Common myeloid progenitor, CD34-positive (primary cell): ENCODE measurements around the gene SLMAP.

Experiments
- CTCF ChIA-PET: fragments of 350-600 bp; sonication (Branson Sonifier 250); formaldehyde crosslinking; loops from one replicate; lab custom pipeline; 2021; ENCODE audit warnings: antibody characterized with exemption; lab: Charles Lee
- POLR2A ChIA-PET: fragments of 350-600 bp; sonication (Branson Sonifier 250); formaldehyde crosslinking; loops from one replicate; lab custom pipeline; 2021; ENCODE audit warnings: antibody characterized with exemption; lab: Charles Lee
- DNase-seq, 3 donors: peaks; one replicate each; pipeline versions ENCODE4 v3.0.0 to v3.0.0-alpha.2; 2013
- H3K27ac ChIP-seq, 2 experiments: 1 replicate in 1 of 2; 2 replicates in 1 of 2; pipeline ENCODE4 v1.7.0; 2013; ENCODE audit warnings: inconsistent platforms in 2 of 2, low read length in 2 of 2, mild to moderate bottlenecking in 2 of 2, low read depth in 1 of 2, moderate library complexity in 1 of 2; ENCODE audit not compliant: severe bottlenecking in 2 of 2, insufficient read depth in 1 of 2, poor library complexity in 1 of 2
- H3K27me3 ChIP-seq, 5 experiments: replicated peaks in 2 of 5; 1 replicate in 3 of 5; 2 replicates in 2 of 5; pipeline versions ENCODE4 v1.6.1 to v1.7.0; 2013; ENCODE audit warnings: low read length in 4 of 5, mild to moderate bottlenecking in 2 of 5, moderate library complexity in 2 of 5, inconsistent platforms in 1 of 5; ENCODE audit not compliant: insufficient read depth in 5 of 5, control insufficient read depth in 4 of 5
- H3K36me3 ChIP-seq, 4 experiments: 1 replicate in 2 of 4; 2 replicates in 2 of 4; pipeline versions ENCODE4 v1.6.1 to v1.7.0; 2013; ENCODE audit warnings: low read length in 3 of 4, control low read depth in 1 of 4, mild to moderate bottlenecking in 1 of 4; ENCODE audit not compliant: control insufficient read depth in 4 of 4, insufficient read depth in 4 of 4
- H3K4me1 ChIP-seq, 4 experiments: 1 replicate in 3 of 4; 2 replicates in 1 of 4; pipeline versions ENCODE4 v1.6.1 to v1.7.1; 2013; ENCODE audit warnings: low read length in 3 of 4, mild to moderate bottlenecking in 3 of 4, control low read depth in 1 of 4, inconsistent platforms in 1 of 4, moderate library complexity in 1 of 4; ENCODE audit not compliant: control insufficient read depth in 4 of 4, insufficient read depth in 4 of 4; ENCODE audit errors: control extremely low read depth in 1 of 4
- H3K4me3 ChIP-seq, 7 experiments: 1 replicate in 4 of 7; 2 replicates in 3 of 7; pipeline versions ENCODE4 v1.5.1 to v1.7.0; 2013; ENCODE audit warnings: mild to moderate bottlenecking in 7 of 7, low read length in 6 of 7, moderate library complexity in 6 of 7, inconsistent platforms in 2 of 7, low read depth in 2 of 7, control low read depth in 1 of 7; ENCODE audit not compliant: insufficient read depth in 4 of 7, control insufficient read depth in 1 of 7; ENCODE audit errors: extremely low read depth in 1 of 7
- H3K9me3 ChIP-seq, 5 experiments: 1 replicate in 4 of 5; 2 replicates in 1 of 5; pipeline versions ENCODE4 v1.6.1 to v1.7.1; 2013; ENCODE audit warnings: low read length in 4 of 5, mild to moderate bottlenecking in 2 of 5, inconsistent platforms in 1 of 5, low read depth in 1 of 5, moderate library complexity in 1 of 5; ENCODE audit not compliant: control insufficient read depth in 4 of 5, insufficient read depth in 2 of 5; ENCODE audit errors: control extremely low read depth in 1 of 5
- WGBS: methylation state at CpG from one replicate; pipeline ENCODE4 v1.1.5; 2013; ENCODE audit not compliant: insufficient coverage; 5-methylcytosine and 5-hydroxymethylcytosine counted together

Gene SLMAP

DNA sequence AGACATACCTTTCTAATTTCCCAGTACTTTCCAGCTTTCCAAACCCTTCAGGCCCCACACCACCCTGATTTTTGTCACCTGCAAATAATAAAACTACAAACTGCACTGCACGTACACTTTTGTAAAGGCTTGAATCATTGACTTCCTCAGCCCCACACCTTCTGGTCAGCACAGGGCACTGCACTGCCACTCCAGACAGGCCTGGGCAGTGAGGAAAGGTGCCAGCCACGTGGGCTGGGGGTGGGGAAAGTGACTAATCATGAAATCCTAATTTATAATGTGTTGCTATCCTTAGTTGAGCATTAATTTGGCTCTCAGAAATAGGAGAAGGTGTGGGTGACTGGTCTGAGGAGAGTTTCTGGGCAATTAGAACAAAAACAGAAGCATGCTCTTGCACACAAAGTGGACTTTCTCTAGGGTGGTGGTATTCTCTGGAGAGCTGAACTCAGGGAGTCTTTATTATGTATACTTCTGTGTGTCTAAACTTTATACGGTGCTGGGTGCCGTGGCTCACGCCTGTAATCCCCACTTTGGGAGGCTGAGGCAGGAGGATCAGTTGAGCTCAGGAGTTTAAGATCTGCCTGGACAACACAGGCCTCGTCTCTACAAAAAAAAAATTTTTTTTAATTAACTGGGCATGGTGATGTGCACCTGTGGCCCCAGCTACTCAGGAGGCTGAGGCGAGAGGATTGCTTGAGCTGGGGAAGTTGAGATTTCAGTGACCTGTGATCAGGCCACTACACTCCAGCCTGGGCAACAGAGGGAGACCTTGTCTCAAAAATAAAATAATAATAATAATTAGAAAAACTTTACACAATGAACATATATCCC, 193.9 kb downstream of the SLMAP start:
- Histone ChIP-seq H3K36me3 (no peaks in the 10 kb centered on the region), H3K4me1 (peaks cover 14 to 43% (median 32%) of the 10 kb centered on the region in 4 experiments), H3K9me3 (no peaks in the 10 kb centered on the region), H3K27ac (no peak overlapping the region), H3K4me3 (no peak overlapping the region), H3K27me3 (no peaks in the 10 kb centered on the region)
- peak in 2 of 3 donors; percentile 18 to 35 for DNase-seq
- 83% methylated on average over 5 of the region's 7 CpGs for WGBS
- CTCF ChIA-PET = interaction anchor here (1.4 to 4.5 kb wide), 4 partner anchors 11 to 356 kb away, joined by 3 to 28 read pairs (median 4); partner anchors contain the start of genes HTD2 and RPP14
- POLR2A ChIA-PET = interaction anchor here (1.1 kb wide), 1 partner anchor 173 kb away, joined by 4 read pairs; no protein-coding TSS in a partner anchor

DNA sequence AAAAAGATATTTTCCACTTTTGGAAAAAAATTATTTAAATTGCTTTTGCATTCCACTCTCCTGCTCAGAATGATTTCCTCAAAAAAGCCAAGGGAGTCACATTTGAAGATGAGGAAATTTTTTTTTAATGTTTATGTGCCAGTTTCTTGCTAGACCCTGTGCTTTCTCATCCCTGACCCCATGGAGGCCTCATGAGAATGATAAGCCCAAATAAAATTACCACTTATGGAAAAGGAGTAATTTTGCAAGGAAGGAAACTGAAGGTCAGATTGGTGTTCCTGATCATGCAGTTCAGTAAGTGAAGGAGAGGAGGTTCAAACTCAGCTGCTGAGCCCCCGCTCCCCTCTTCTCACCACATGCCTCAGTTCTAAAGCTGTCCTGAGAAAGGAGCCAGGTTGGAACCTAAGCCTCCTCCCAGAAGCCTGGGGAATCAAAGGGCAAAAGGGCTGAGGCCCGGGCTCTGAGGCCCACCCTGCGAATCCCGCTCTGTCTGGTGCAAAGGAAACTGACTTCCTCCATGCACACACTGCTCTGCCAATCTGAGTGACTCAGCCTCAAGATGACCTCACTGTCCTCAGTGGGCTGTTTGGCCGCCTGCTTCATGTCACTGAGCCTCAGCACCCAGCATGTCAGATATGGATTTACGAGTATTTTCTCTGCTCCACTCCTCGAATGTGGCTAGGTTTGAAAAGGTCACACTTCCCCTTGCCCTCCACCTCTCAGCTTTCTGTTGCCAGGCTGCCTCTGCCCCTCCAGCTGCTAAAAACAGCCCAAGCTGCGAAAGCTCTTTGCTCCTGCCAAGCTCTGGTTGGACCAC, 195.2 kb downstream of the SLMAP start:
- peaks cover 14 to 43% (median 32%) of the 10 kb centered on the region in 4 experiments for H3K4me1 ChIP-seq
- H3K27ac ChIP-seq = peak overlapping the region; percentile 51 to 70
- H3K36me3 ChIP-seq = no peaks in the 10 kb centered on the region
- DNase-seq = peak; percentile 77 to 96 (median 93)
- H3K9me3 ChIP-seq = no peaks in the 10 kb centered on the region
- ChIA-PET CTCF (interaction anchor here (1.5 to 4.5 kb wide), 2 partner anchors 12 to 33 kb away, joined by 4 to 28 read pairs; no protein-coding TSS in a partner anchor), POLR2A (interaction anchor here (0.6 to 1.1 kb wide), 2 partner anchors 9 to 171 kb away, joined by 3 to 4 read pairs; no protein-coding TSS in a partner anchor)
- WGBS = 4% methylated on average over 8 of the region's 8 CpGs
- peak overlapping the region in 3 of 7 experiments; percentile 17 to 22 (median 20) for H3K4me3 ChIP-seq
- H3K27me3 ChIP-seq = no peaks in the 10 kb centered on the region

DNA sequence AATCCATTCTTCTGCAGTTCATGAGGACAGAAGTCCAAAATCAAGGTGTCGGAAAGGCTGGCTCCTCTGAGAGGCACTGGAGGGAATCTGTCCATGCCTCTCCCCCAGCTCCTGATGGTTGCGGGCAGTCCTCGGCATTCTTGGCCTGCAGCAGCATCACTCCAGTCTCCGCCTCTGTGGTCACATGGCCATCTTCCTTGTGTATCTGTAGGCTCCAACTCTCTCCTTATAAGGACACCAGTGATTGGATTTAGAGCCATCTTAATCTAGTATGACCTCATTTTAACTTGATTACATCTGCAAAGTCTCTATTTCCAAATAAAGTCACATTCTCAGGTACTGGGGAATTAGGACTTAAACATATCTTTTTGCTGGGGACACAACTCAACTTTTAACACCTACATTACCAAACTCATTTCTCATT, 196.1 kb downstream of the SLMAP start:
- CTCF ChIA-PET = interaction anchor here (4.5 kb wide), 1 partner anchor 13 kb away, joined by 28 read pairs; no protein-coding TSS in a partner anchor
- DNase-seq = peak in 1 of 3 donors; percentile 39
- 91% methylated on average over 3 of the region's 4 CpGs for WGBS

DNA sequence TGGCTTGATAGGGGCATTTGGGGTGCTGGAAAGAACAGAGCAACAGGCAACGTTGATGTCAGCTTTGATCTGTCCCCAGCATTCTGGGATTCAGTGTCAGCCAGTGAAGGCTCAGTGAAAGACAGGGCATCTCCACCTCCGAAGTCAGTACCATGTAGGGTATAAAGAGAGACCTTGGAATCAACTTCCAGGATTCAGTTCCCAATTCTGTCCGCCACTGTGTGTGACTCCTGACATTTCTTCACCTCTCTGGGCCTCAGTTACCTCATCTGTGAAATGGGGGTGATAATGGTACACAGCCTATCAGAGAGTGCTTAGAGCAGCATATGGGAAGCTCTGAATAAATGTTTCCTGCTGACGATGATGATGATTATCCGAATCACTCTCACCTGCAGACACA, 196.5 kb downstream of the SLMAP start:
- POLR2A ChIA-PET = no interaction called here
- no peak overlapping the region for H3K27ac ChIP-seq
- no peaks in the 10 kb centered on the region for H3K9me3 ChIP-seq
- no peak overlapping the region for H3K4me3 ChIP-seq
- H3K36me3 ChIP-seq = no peaks in the 10 kb centered on the region
- 91% methylated on average over 3 of the region's 5 CpGs for WGBS
- DNase-seq = no peak
- no peaks in the 10 kb centered on the region for H3K27me3 ChIP-seq
- H3K4me1 ChIP-seq = peaks cover 14 to 43% (median 32%) of the 10 kb centered on the region in 4 experiments
- CTCF ChIA-PET = no interaction called here

More for the DNA sequence above, 196.1 kb downstream of the SLMAP start:
- Histone ChIP-seq H3K27ac (peak overlapping the region in 1 of 2 experiments; percentile 70), H3K4me3 (no peak overlapping the region), H3K4me1 (peaks cover 14 to 43% (median 32%) of the 10 kb centered on the region in 4 experiments), H3K36me3 (no peaks in the 10 kb centered on the region), H3K9me3 (no peaks in the 10 kb centered on the region), H3K27me3 (no peaks in the 10 kb centered on the region)
- POLR2A ChIA-PET = no interaction called here

DNA sequence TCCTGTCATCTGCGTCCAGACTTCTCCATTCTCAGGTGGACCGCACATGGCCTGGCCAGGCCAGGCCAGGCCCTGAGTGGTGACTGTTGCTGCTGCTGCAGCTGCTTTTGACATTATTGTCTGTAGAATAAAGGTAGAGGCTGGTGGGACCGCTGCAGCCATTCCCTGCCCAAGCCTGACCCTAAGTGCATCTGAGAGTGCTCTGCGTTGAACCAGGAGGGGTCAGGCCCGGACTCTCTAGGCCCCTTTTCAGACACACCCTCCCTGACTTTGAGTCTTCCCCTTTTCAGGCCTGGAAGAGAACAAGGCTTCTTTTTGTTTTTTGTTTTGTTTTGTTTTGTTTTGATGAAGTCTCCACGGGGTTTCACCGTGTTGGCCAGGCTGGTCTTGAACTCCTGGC, 197.5 kb downstream of the SLMAP start:
- 91% methylated on average over 5 of the region's 7 CpGs for WGBS
- H3K9me3 ChIP-seq = no peaks in the 10 kb centered on the region
- CTCF ChIA-PET = no interaction called here
- no peak overlapping the region for H3K27ac ChIP-seq
- no peaks in the 10 kb centered on the region for H3K27me3 ChIP-seq
- no peak overlapping the region for H3K4me3 ChIP-seq
- no peak for DNase-seq
- peaks cover 14 to 48% (median 36%) of the 10 kb centered on the region in 4 experiments for H3K4me1 ChIP-seq
- POLR2A ChIA-PET = no interaction called here
- no peaks in the 10 kb centered on the region for H3K36me3 ChIP-seq

DNA sequence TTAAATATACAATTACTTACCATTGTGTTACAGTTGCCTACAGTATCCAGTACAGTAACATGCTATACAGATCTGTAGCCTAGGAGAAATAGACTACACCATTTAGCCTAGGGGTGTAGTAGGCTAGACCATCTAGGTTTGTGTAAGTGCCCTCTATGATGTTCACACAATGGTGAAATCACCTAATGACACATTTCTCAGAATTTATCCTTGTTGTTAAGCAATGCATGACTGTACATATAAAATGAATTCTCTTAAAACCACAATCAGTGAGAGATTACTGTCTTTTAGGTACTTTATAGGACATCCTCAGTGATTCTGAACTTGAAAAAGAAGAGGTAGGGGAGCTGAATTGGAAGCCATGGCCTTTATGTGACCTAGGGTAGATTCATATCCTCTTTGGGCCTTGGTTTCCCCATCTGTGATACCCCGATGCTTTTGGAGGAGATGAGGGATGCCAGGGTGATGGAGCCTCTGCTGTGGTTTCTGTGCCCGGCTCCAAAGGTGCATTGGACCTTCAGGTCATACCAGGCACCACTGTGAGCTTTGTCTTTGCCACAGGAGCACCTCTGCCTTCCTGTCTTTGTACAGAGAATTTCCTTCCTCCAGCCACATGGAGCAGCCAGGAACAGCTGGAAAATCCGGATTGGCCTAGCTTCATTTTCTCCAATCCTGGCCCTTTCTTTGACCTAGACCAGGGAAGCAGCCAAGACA, 200.2 kb downstream of the SLMAP start:
- H3K4me1 ChIP-seq = peaks cover 7 to 47% (median 44%) of the 10 kb centered on the region in 4 experiments
- CTCF ChIA-PET = interaction anchor here (0.6 kb wide), 1 partner anchor 60 kb away, joined by 4 read pairs; no protein-coding TSS in a partner anchor
- no peaks in the 10 kb centered on the region for H3K36me3 ChIP-seq
- peak in 2 of 3 donors; percentile 41 to 42 for DNase-seq
- no peaks in the 10 kb centered on the region for H3K9me3 ChIP-seq
- H3K27me3 ChIP-seq = no peaks in the 10 kb centered on the region
- H3K27ac ChIP-seq = no peak overlapping the region
- POLR2A ChIA-PET = no interaction called here
- 97% methylated on average over 3 of the region's 3 CpGs for WGBS
- no peak overlapping the region for H3K4me3 ChIP-seq
